ENCODE measurements around the gene CEBPB. TPM values are rescaled to one million over a fixed set of nuclear protein-coding genes. Genes with fewer than 3 reads are reported as not detected.

CEBPB gene
- total and polyA plus RNA-seq, 2 donors from 2014 or later, result 33.6 to 81.4 TPM

DNA sequence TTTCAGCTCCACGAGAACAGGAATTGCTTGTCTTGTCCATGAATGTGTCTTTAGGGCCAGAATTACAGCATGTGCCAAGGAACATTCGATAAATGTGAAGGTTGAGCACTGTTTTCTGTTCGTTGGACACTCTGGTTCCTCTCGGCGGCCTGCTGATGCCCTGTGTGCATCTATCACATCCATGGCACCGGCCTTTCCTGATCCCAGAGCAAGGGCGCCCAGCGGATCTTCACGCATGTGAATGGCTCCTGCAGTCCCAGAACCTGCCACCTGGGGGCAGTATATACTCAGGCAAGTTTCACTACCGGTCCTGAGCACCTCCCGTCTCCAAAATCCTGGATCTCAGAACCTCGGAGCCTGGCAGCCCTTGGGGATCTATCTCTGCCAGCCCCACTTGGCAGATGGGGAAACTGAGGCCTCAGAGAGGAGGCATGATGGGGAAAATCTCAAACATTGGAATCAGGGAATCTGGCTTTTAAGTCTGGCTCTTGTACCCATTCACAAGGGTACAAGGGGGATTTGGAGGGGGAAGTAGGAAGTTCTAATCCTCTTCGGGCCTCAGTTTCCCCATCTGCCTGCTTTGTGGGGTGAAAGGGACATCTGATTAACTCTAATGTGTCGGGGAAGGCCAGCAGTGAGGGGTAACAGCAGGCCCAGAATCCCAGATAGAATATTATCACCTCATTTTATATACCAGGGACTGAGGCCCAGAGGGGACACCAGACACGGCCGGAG lies 4.3 kb upstream of the CEBPB start:
- Histone ChIP-seq H3K27ac (ENCODE audit: low read depth in 2 of 2, low read length in 2 of 2) (no peak overlapping the region), H3K9me3 (ENCODE audit: control insufficient read depth in 2 of 3, insufficient read depth in 1 of 3, low read length in 3 of 3) (no peaks in the 10 kb centered on the region), H3K4me1 (ENCODE audit: control insufficient read depth in 2 of 3, insufficient read depth in 2 of 3, low read depth in 1 of 3, low read length in 3 of 3) (no peaks in the 10 kb centered on the region), H3K27me3 (ENCODE audit: control insufficient read depth, insufficient read depth, low read length) (no peaks in the 10 kb centered on the region), H3K4me3 (ENCODE audit: low read length in 3 of 3) (no peak overlapping the region), H3K36me3 (ENCODE audit: control insufficient read depth in 2 of 3, insufficient read depth in 3 of 3, low read length in 3 of 3) (no peaks in the 10 kb centered on the region), H3K9ac (ENCODE audit: low read length in 3 of 3) (no peak overlapping the region)
- FAIRE-seq, result no peak
- TF ChIP-seq, protein P1, sequence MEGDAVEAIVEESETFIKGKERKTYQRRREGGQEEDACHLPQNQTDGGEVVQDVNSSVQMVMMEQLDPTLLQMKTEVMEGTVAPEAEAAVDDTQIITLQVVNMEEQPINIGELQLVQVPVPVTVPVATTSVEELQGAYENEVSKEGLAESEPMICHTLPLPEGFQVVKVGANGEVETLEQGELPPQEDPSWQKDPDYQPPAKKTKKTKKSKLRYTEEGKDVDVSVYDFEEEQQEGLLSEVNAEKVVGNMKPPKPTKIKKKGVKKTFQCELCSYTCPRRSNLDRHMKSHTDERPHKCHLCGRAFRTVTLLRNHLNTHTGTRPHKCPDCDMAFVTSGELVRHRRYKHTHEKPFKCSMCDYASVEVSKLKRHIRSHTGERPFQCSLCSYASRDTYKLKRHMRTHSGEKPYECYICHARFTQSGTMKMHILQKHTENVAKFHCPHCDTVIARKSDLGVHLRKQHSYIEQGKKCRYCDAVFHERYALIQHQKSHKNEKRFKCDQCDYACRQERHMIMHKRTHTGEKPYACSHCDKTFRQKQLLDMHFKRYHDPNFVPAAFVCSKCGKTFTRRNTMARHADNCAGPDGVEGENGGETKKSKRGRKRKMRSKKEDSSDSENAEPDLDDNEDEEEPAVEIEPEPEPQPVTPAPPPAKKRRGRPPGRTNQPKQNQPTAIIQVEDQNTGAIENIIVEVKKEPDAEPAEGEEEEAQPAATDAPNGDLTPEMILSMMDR (IDR thresholded peaks at IDR 0.05; ENCODE audit: borderline replicate concordance, extremely low read depth, insufficient read depth), result peak; percentile 100
- intact Hi-C loops (cut with DNase I), result loop anchor here (5.0 kb wide), 2 partner anchors 281 to 386 kb away; no protein-coding TSS in a partner anchor
- peak; percentile 85 to 95 (median 91) for DNase-seq

DNA sequence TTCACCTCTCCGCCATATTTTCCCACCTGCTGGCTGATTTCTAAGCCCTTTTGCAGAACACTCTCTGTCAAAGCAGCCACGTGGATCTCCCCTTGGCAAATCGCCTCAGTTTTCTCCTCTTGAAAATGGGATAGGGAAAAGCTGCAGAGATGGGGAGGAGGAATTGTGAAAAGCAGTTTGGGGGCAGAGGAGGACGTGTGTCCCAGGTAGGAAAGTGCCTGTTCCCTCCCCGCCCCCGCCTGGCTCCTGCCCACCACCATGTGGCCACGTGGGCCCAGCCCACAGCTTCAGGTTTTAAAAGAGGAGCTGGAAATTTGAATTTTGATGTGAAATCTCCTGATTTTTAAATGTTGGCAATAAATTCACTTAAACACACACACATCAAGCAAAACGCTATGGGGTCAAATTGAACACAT lies 3.6 kb upstream of the CEBPB start:
- Histone ChIP-seq H3K27ac (ENCODE audit: low read depth in 2 of 2, low read length in 2 of 2) (no peak overlapping the region), H3K4me1 (ENCODE audit: control insufficient read depth in 2 of 3, insufficient read depth in 2 of 3, low read depth in 1 of 3, low read length in 3 of 3) (no peaks in the 10 kb centered on the region), H3K36me3 (ENCODE audit: control insufficient read depth in 2 of 3, insufficient read depth in 3 of 3, low read length in 3 of 3) (no peaks in the 10 kb centered on the region), H3K9me3 (ENCODE audit: control insufficient read depth in 2 of 3, insufficient read depth in 1 of 3, low read length in 3 of 3) (no peaks in the 10 kb centered on the region), H3K9ac (ENCODE audit: low read length in 3 of 3) (no peak overlapping the region), H3K4me3 (ENCODE audit: low read length in 3 of 3) (no peak overlapping the region), H3K27me3 (ENCODE audit: control insufficient read depth, insufficient read depth, low read length) (no peaks in the 10 kb centered on the region)
- FAIRE-seq, result no peak
- TF ChIP-seq, protein P1 (IDR thresholded peaks at IDR 0.05; ENCODE audit: borderline replicate concordance, extremely low read depth, insufficient read depth), result no peak
- intact Hi-C loops (cut with DNase I), result loop anchor here (5.0 kb wide), 2 partner anchors 280 to 385 kb away; no protein-coding TSS in a partner anchor
- DNase-seq, result no peak

DNA sequence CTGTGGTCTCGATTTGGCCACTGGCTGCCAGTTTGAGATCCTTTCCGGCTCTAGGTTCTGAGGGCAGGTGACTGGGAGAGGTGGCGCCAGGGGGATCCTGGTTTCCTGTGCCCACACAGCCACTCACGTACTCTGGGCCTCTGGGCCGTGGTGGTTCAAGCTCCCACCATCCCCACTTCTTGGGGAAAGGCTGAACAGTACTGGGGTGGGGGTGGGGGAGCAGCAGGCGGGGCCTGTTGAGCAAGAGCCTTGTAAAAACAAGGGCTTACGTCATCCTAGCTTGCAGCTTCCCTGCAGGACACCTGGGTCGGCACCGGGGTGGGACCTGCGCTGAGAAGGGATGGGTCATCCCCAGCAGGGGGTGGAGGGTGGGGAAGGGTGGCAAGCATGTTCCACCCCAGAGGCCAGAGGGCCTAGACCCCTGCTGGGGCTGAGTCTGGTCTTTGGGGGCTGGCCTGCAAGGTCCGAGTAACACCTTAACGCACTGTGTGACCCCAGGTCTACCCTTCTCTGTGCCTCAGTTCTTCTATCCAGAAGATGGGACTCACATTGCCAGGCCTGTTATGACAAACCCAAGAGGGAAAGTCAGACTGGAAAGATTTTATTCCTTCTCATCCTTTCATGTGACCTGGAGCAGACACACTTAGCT lies 3.1 kb upstream of the CEBPB start:
- no peaks in the 10 kb centered on the region for H3K27me3 ChIP-seq (ENCODE audit: control insufficient read depth, insufficient read depth, low read length)
- no peak overlapping the region for H3K9ac ChIP-seq (ENCODE audit: low read length in 3 of 3)
- H3K36me3 ChIP-seq (ENCODE audit: control insufficient read depth in 2 of 3, insufficient read depth in 3 of 3, low read length in 3 of 3), result no peaks in the 10 kb centered on the region
- H3K4me3 ChIP-seq (ENCODE audit: low read length in 3 of 3), result no peak overlapping the region
- DNase-seq (peak in 1 of 5 donors; percentile 88), FAIRE-seq (no peak)
- TF ChIP-seq, protein P1 (IDR thresholded peaks at IDR 0.05; ENCODE audit: borderline replicate concordance, extremely low read depth, insufficient read depth), result no peak
- intact Hi-C loops (cut with DNase I), result loop anchor here (5.0 kb wide), 2 partner anchors 280 to 385 kb away; no protein-coding TSS in a partner anchor
- no peaks in the 10 kb centered on the region for H3K4me1 ChIP-seq (ENCODE audit: control insufficient read depth in 2 of 3, insufficient read depth in 2 of 3, low read depth in 1 of 3, low read length in 3 of 3)
- no peaks in the 10 kb centered on the region for H3K9me3 ChIP-seq (ENCODE audit: control insufficient read depth in 2 of 3, insufficient read depth in 1 of 3, low read length in 3 of 3)
- H3K27ac ChIP-seq (ENCODE audit: low read depth in 2 of 2, low read length in 2 of 2), result no peak overlapping the region
